Pancreas (tissue), 10 donors: ENCODE data around the gene FXYD4. TPM values are rescaled to one million over a fixed set of nuclear protein-coding genes. Genes with fewer than 3 reads are reported as not detected.

Experiments used
- ATAC-seq, 4 donors: fragments of 200-7000 bp; cut with Tn5 transposase; one replicate each; pipeline versions ENCODE4 v1.8.0 to v1.9.1; 2020; ENCODE audit warnings: mild to moderate bottlenecking in 4 of 4, moderate library complexity in 4 of 4
- DNase-seq, 6 donors: peaks; one replicate each; pipeline ENCODE4 v3.0.0-alpha.2; 2020
- FAIRE-seq: peaks from 2 replicates; lab custom pipeline; 2012; peaks lifted over from hg19 to GRCh38; lab: Jason Lieb, UNC
- H3K27ac ChIP-seq, 4 donors: fragments of 200-600 bp; sonication (generic); 1 replicate in 3 of 4; 2 replicates in 1 of 4; pipeline versions ENCODE4 v1.5.0 to v1.8.0; 2020
- H3K27me3 ChIP-seq, 4 donors: fragments of 200-600 bp; one replicate each; pipeline ENCODE4 v1.8.0; 2021
- H3K36me3 ChIP-seq, 3 donors: fragments of 200-600 bp; sonication (generic) in 1 of 3; one replicate each; pipeline versions ENCODE4 v1.5.0 to v1.8.0; 2020 to 2021
- H3K4me1 ChIP-seq, 3 donors: fragments of 200-600 bp; one replicate each; pipeline ENCODE4 v1.8.0; 2021
- H3K4me3 ChIP-seq, 4 donors: fragments of 200-600 bp; sonication (generic) in 2 of 4; one replicate each; pipeline versions ENCODE4 v1.5.0 to v1.8.0; 2020 to 2021
- H3K9me3 ChIP-seq, 4 donors: fragments of 200-600 bp; one replicate each; pipeline ENCODE4 v1.8.0; 2021
- CTCF ChIP-seq, 4 donors: fragments of 200-600 bp; sonication (generic) in 3 of 4; IDR thresholded peaks; one replicate each; pipeline versions ENCODE4 v1.5.0 to v1.8.0; 2021; ENCODE audit warnings: antibody characterized with exemption in 4 of 4
- WGBS, 2 donors: extraction: QIAGEN DNeasy Blood & Tissue Kit; methylation state at CpG; one replicate each; pipeline ENCODE4 v1.1.7; 2013; 5-methylcytosine and 5-hydroxymethylcytosine counted together
- intact Hi-C, 3 donors: fragments of 100-400 bp; cut with DNase I; formaldehyde crosslinking; loops; one replicate each; pipeline versions ENCODE4 v1.11.1 to v1.14.2; 2022
- polyA plus RNA-seq, 2 donors: library from polyadenylated mRNA; stranded (reverse); fragments of 200-250 nt; gene quantifications; one replicate each; pipeline ENCODE4 v1.2.3, GENCODE V29; 2013
- total RNA-seq, 6 donors: library from RNA; stranded (reverse); fragmentation: NEBNext Ultra II Directional in 4 of 6; extraction: Animal tissue kit (Norgen Biotek cat#: 25700) in 4 of 6; gene quantifications; one replicate each; pipeline versions ENCODE4 v1.2.1 to v1.2.4, GENCODE V29; 2021 to 2023
- donor health status: healthy with polysubstance abuse.
- donor health status: DM: no; HTN: no; CAD: no; lungs with moderate emphysema.
- donor health status: DM: no; HTN: no; CAD: no.
- donor health status: control.
- donor health status: control.
- donor health status: Bipolar disorder and iron deficiency.
- donor health status: DM: yes; HTN: yes; CAD: no.
- donor health status: DM: no; HTN: no; CAD: no.
- donor health status: DM: no; HTN: no; CAD: no.
- donor health status: DM: yes; HTN: yes; CAD: no.

Gene FXYD4
- total and polyA plus RNA-seq, 8 donors, result 0.28 to 0.31 TPM; not detected in 6

DNA sequence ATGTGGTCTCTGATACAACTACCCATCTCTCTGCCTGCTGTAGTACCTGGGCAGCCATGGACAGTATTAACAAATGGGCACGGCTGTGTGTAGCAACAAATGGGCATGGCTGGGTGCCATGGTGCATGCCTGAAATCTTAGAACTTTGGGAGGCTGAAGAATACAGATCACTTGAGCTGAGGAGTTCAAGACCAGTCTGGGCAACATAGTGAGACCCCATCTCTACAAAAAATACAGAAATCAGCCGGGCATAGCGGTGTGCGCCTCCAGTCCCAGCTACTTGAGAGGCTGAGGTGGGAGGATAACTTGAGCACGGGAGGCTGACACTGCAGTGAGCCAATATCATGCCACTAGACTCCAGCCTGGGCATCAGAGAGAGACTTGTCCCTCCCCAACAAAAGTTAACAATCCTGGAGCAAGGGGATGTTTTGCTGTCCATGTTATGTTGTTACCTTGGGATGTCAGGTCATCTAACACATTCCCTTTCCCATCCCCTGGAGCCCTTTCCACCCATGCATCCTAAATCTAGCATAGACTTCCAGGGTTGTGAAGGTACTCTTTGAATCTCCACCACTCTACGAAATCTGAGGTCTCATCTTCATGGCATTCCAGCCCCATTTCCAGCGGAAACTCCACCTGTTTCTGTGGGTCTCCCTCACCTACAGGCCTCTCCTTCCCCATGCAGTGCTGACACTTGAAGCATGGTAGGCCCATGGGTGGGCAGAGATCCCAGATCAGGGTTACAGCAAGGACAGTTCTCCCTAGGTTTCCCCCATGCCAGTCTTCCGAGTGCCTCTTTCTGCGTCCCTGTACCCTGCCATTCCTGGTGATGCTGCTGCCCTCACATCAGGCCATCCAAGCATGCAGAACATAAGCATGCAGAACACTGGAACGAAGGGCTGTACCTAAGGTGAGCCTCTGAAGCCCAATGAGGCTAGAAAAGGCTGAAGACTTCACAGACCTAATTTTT, 13.1 kb downstream of the FXYD4 start:
- peaks cover 0 to 11% (median 0%) of the 10 kb centered on the region in 3 donors for H3K4me1 ChIP-seq
- no peak overlapping the region for H3K4me3 ChIP-seq
- H3K27me3 ChIP-seq, result no peaks in the 10 kb centered on the region
- H3K27ac ChIP-seq, result no peak overlapping the region
- WGBS, 2 donors, result 89 to 91% methylated on average over 10 of the region's 10 CpGs
- intact Hi-C loops, result no loop called here
- no peak for TF ChIP-seq CTCF (IDR thresholded peaks at IDR 0.05)
- DNase-seq (peak in 2 of 6 donors; percentile 14 to 22), FAIRE-seq (no peak), ATAC-seq (peak in 1 of 4 donors; percentile 31)
- H3K36me3 ChIP-seq, result peaks cover 8 to 26% (median 15%) of the 10 kb centered on the region in 3 donors
- H3K9me3 ChIP-seq, result no peaks in the 10 kb centered on the region

GRCh38 chr10:43385412-43386004, 14.1 kb downstream of the FXYD4 start:
- intact Hi-C loops, result no loop called here
- Histone ChIP-seq H3K27me3 (no peaks in the 10 kb centered on the region), H3K36me3 (peaks cover 8 to 27% (median 23%) of the 10 kb centered on the region in 3 donors), H3K4me3 (no peak overlapping the region), H3K9me3 (no peaks in the 10 kb centered on the region), H3K4me1 (peaks cover 0 to 11% (median 0%) of the 10 kb centered on the region in 3 donors), H3K27ac (no peak overlapping the region)
- FAIRE-seq (no peak), DNase-seq (no peak), ATAC-seq (no peak)
- WGBS, 2 donors, result 83 to 85% methylated on average over 5 of the region's 5 CpGs
- no peak for TF ChIP-seq CTCF (IDR thresholded peaks at IDR 0.05)

DNA sequence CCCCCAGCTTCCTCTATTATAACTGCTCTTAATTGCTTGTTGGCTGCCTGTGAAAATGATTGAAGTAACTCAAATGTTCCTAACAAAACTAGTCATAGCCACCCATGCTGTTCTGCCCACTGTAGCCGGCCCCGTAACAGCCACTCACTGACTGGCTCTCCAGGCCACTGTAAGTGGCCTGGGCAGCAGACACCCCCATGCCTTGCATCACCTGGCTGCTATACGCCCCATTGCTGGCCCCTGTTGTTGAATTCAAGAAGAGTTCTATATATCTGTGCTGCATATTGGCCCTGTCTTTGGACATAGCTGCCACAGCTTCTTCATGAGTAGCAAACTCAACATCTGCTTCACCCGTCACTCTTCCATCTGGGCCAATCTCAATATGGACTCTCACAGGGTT, 15.1 kb downstream of the FXYD4 start:
- intact Hi-C loops, result no loop called here
- no peaks in the 10 kb centered on the region for H3K27me3 ChIP-seq
- TF ChIP-seq CTCF (IDR thresholded peaks at IDR 0.05), result no peak
- H3K4me3 ChIP-seq, result no peak overlapping the region
- peaks cover 8 to 37% (median 30%) of the 10 kb centered on the region in 3 donors for H3K36me3 ChIP-seq
- FAIRE-seq (no peak), ATAC-seq (no peak), DNase-seq (peak in 2 of 6 donors; percentile 18 to 39)
- peaks cover 0 to 11% (median 0%) of the 10 kb centered on the region in 3 donors for H3K4me1 ChIP-seq
- no peaks in the 10 kb centered on the region for H3K9me3 ChIP-seq
- H3K27ac ChIP-seq, result no peak overlapping the region
- 95 to 97% methylated on average over 4 of the region's 4 CpGs for WGBS, 2 donors

- no peak for ATAC-seq
- no peak for FAIRE-seq
- intact Hi-C loops, result no loop called here
- Histone ChIP-seq H3K4me1 (peaks cover 0 to 11% (median 0%) of the 10 kb centered on the region in 3 donors), H3K27ac (no peak overlapping the region), H3K9me3 (no peaks in the 10 kb centered on the region), H3K36me3 (peaks cover 8 to 43% (median 30%) of the 10 kb centered on the region in 3 donors), H3K27me3 (no peaks in the 10 kb centered on the region), H3K4me3 (no peak overlapping the region)
- WGBS, 2 donors, result 94 to 95% methylated on average over 29 of the region's 29 CpGs
- peak in 2 of 6 donors; percentile 44 to 58 for DNase-seq
- no peak for TF ChIP-seq CTCF (IDR thresholded peaks at IDR 0.05)
Observed at GRCh38 chr10:43386981-43387677, 15.7 kb downstream of the FXYD4 start.
